Measurements from ENCODE around the gene CPEB2.

DNA sequence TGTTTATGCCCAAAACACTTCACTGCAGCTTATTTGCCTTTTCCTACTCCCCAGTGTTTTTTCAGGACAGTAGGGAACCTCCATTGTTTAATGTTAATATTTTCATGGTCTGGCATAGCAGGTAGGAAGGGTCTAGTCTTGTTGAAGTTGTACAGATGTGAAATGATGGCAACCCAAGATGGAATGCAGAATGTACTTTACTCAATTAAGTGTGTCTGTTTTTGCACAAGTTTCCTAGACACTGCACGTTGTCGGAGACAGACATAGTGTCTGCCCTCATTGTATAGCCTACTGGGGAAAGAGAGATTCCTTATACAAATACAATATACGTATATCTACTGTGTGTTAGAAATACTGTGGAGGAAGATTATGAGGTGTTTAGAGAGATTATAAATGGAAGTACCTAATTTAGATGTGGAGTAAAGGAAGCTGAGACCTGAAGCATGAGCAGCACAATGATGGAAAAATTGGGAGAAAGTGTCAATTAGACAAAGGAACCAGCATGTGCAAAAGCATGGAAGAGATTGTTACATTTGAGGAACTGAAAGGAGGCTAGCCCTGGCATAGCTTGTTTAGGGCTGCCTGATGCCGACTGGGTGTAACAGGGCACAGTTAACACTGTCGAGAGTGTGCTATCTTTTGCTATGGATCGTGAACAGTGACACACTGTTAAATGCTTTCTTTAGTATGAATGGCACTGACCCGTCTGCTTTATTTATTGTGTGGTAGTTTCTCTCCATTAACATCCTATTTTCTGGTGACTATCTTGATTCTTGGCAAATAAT, 18.4 kb downstream of the CPEB2 start:
- no peak for TF ChIP-seq CTCF (IDR thresholded peaks at IDR 0.05)
- no peak for TF ChIP-seq ZFX (IDR thresholded peaks at IDR 0.05; ENCODE audit: borderline replicate concordance)
